Keratinocyte (primary cell): ENCODE measurements around the gene STX16. TPM values are rescaled to one million over a fixed set of nuclear protein-coding genes. Genes with fewer than 3 reads are reported as not detected.

Experiments used
- DNase-seq: peaks from one replicate; pipeline ENCODE4 v3.0.0-alpha.2; 2011; ENCODE audit warnings: low read depth, missing footprints, low spot score
- FAIRE-seq: peaks from 2 replicates; lab custom pipeline; 2011; peaks lifted over from hg19 to GRCh38; lab: Jason Lieb, UNC
- H2AFZ ChIP-seq: 2 replicates; pipeline ENCODE4 v1.6.0; 2012; ENCODE audit warnings: low read length, control low read depth, inconsistent platforms; ENCODE audit not compliant: control insufficient read depth
- H3K27ac ChIP-seq: 2 replicates; pipeline ENCODE4 v1.5.1; 2011; ENCODE audit warnings: low read length; ENCODE audit not compliant: control insufficient read depth, insufficient read depth
- H3K27me3 ChIP-seq: 3 replicates; pipeline ENCODE4 v1.6.0; 2011; ENCODE audit warnings: low read length; ENCODE audit not compliant: control insufficient read depth, insufficient read depth; ENCODE audit errors: extremely low read depth
- H3K36me3 ChIP-seq, 2 experiments: 2 replicates in 1 of 2; 3 replicates in 1 of 2; pipeline ENCODE4 v1.5.1; 2011; ENCODE audit warnings: low read length in 2 of 2, mild to moderate bottlenecking in 1 of 2; ENCODE audit not compliant: control insufficient read depth in 2 of 2, insufficient read depth in 2 of 2; ENCODE audit errors: extremely low read depth in 1 of 2
- H3K4me1 ChIP-seq: 3 replicates; pipeline ENCODE4 v1.5.1; 2011; ENCODE audit warnings: low read length; ENCODE audit not compliant: control insufficient read depth, insufficient read depth; ENCODE audit errors: extremely low read depth
- H3K4me2 ChIP-seq: 3 replicates; pipeline ENCODE4 v1.6.0; 2011; ENCODE audit warnings: low read depth, low read length; ENCODE audit not compliant: control insufficient read depth, insufficient read depth; ENCODE audit errors: extremely low read depth
- H3K4me3 ChIP-seq, 3 experiments: fragments of 200-600 bp in 1 of 3; sonication (generic) in 1 of 3; 2 replicates in 2 of 3; 3 replicates in 1 of 3; pipeline ENCODE4 v1.5.1; 2011 to 2016; ENCODE audit warnings: low read length in 3 of 3, mild to moderate bottlenecking in 3 of 3, control low read depth in 2 of 3, inconsistent platforms in 1 of 3, low read depth in 1 of 3, mixed read lengths in 1 of 3, mixed run types in 1 of 3, moderate library complexity in 1 of 3; ENCODE audit not compliant: control insufficient read depth in 2 of 3, insufficient read depth in 2 of 3; ENCODE audit errors: extremely low read depth in 1 of 3
- H3K79me2 ChIP-seq: 2 replicates; pipeline ENCODE4 v1.6.0; 2012; ENCODE audit warnings: low read length; ENCODE audit not compliant: control insufficient read depth, insufficient read depth
- H3K9ac ChIP-seq: 3 replicates; pipeline ENCODE4 v1.6.0; 2011; ENCODE audit warnings: low read length; ENCODE audit not compliant: control insufficient read depth, insufficient read depth; ENCODE audit errors: extremely low read depth
- H3K9me1 ChIP-seq: 3 replicates; pipeline ENCODE4 v1.6.0; 2011; ENCODE audit warnings: low read length; ENCODE audit not compliant: control insufficient read depth, insufficient read depth; ENCODE audit errors: extremely low read depth
- H3K9me3 ChIP-seq: 2 replicates; pipeline ENCODE4 v1.5.1; 2012; ENCODE audit warnings: low read depth, low read length; ENCODE audit not compliant: control insufficient read depth
- H4K20me1 ChIP-seq: 3 replicates; pipeline ENCODE4 v1.6.0; 2011; ENCODE audit warnings: low read length; ENCODE audit not compliant: control insufficient read depth, insufficient read depth; ENCODE audit errors: extremely low read depth
- EZH2 ChIP-seq: IDR thresholded peaks from one replicate; pipeline ENCODE4 v1.6.1; 2012; ENCODE audit warnings: inconsistent platforms, mild to moderate bottlenecking, low read length, moderate library complexity
- dilution Hi-C: fragments of 300-500 bp; cut with MboI; formaldehyde crosslinking; loops from one replicate; pipeline ENCODE4 v1.7.0; 2020; ENCODE audit warnings: low sequenced_read_pairs; ENCODE audit not compliant: extremely low pct_ligation_motif_present
- polyA plus RNA-seq, 5 experiments: library from polyadenylated mRNA; depleted of rRNA in 3 of 5; stranded (reverse) in 3 of 5; stranded (forward) in 1 of 5; unstranded in 1 of 5; fragments of >200 nt; gene quantifications; 1 replicate in 1 of 5; 2 replicates in 3 of 5; 3 replicates in 1 of 5; pipeline versions ENCODE4 v1.2.1 to v1.2.3, GENCODE V29; 2011 to 2012; ENCODE audit warnings: missing spikeins in 2 of 5, low read depth in 1 of 5, low replicate concordance in 1 of 5
- TF ChIP-seq, protein P1 (sequence below), 3 experiments: IDR thresholded peaks in 1 of 3; conservative IDR thresholded peaks in 1 of 3; optimal IDR thresholded peaks in 1 of 3; 2 replicates in 2 of 3; 3 replicates in 1 of 3; pipeline versions ENCODE3 to v1.5.1; 2011; ENCODE audit warnings: low read length in 3 of 3, mild to moderate bottlenecking in 3 of 3, moderate library complexity in 2 of 3, control low read depth in 1 of 3, inconsistent platforms in 1 of 3; ENCODE audit not compliant: insufficient read depth in 2 of 3; ENCODE audit errors: extremely low read depth in 1 of 3

STX16 gene
- polyA plus RNA-seq, 1 donor (not counting 4 experiments of a cell fraction or from before 2014, with no cell fraction given) = 69.7 TPM

DNA sequence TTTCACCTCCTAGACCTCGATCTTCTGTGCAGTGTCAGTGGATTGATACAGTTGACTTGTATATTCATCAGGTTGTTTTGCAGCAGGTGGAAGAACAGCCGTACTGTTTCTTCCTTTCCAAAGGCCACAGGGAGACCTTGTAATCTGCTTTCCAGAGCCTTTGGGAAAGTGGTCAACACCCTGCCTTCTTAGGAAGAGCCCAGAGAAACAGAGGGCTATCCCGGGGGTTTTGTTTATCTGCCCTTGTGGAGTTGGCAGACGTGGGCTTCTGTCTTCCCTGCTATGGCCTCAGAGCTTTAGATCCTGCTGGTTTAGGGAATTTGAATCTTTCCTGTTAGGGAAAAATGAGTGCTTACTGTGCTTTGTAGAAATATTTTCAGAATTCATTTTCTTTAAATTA, 19.6 kb downstream of the STX16 start:
- no peak for TF ChIP-seq EZH2
- TF ChIP-seq, protein P1, sequence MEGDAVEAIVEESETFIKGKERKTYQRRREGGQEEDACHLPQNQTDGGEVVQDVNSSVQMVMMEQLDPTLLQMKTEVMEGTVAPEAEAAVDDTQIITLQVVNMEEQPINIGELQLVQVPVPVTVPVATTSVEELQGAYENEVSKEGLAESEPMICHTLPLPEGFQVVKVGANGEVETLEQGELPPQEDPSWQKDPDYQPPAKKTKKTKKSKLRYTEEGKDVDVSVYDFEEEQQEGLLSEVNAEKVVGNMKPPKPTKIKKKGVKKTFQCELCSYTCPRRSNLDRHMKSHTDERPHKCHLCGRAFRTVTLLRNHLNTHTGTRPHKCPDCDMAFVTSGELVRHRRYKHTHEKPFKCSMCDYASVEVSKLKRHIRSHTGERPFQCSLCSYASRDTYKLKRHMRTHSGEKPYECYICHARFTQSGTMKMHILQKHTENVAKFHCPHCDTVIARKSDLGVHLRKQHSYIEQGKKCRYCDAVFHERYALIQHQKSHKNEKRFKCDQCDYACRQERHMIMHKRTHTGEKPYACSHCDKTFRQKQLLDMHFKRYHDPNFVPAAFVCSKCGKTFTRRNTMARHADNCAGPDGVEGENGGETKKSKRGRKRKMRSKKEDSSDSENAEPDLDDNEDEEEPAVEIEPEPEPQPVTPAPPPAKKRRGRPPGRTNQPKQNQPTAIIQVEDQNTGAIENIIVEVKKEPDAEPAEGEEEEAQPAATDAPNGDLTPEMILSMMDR (optimal IDR thresholded peaks at IDR 0.05 in 1 of 3, IDR thresholded peaks at IDR 0.05 in 1 of 3, conservative IDR thresholded peaks at IDR 0.05 in 1 of 3; ENCODE audit: extremely low read depth in 1 of 3, insufficient read depth in 2 of 3, low read length in 3 of 3) = no peak
- Histone ChIP-seq H4K20me1 (peaks cover 2% of the 10 kb centered on the region), H3K9me3 (no peaks in the 10 kb centered on the region), H3K4me2 (no peak overlapping the region), H2AFZ (no peak overlapping the region), H3K9me1 (no peaks in the 10 kb centered on the region), H3K4me1 (no peaks in the 10 kb centered on the region), H3K4me3 (no peak overlapping the region), H3K27ac (no peak overlapping the region), H3K27me3 (no peaks in the 10 kb centered on the region), H3K79me2 (peaks cover 16% of the 10 kb centered on the region), H3K36me3 (peaks cover 23 to 34% of the 10 kb centered on the region in 2 experiments), H3K9ac (no peak overlapping the region)
- dilution Hi-C loops = no loop called here
- DNase-seq (no peak), FAIRE-seq (no peak)

DNA sequence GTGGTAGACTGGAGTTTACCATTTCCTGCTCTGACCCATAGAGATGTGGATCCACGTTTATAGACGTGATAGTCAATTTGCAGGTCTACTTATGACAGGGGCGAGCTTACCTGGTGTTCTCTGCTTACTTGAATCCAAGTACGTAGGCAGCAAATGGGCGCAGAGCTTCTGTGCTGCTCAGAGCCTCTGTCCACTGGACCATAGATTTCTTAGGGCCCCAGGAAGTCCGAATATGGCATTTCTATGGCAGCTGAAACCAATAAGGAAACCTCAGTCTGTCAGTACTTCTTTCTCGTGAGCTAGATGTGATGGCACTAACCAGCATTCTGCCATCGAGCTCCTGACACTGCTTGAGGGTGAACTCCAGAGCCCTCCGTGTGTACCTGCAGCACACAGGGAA, 22.0 kb downstream of the STX16 start:
- no peaks in the 10 kb centered on the region for H3K4me1 ChIP-seq
- H3K79me2 ChIP-seq = peaks cover 3% of the 10 kb centered on the region
- no peak for TF ChIP-seq EZH2
- TF ChIP-seq, protein P1 (optimal IDR thresholded peaks at IDR 0.05 in 1 of 3, IDR thresholded peaks at IDR 0.05 in 1 of 3, conservative IDR thresholded peaks at IDR 0.05 in 1 of 3; ENCODE audit: extremely low read depth in 1 of 3, insufficient read depth in 2 of 3, low read length in 3 of 3) = no peak
- no peak overlapping the region for H3K4me2 ChIP-seq
- H3K36me3 ChIP-seq = peaks cover 22 to 42% of the 10 kb centered on the region in 2 experiments
- no peak overlapping the region for H3K27ac ChIP-seq
- dilution Hi-C loops = no loop called here
- no peak overlapping the region for H3K9ac ChIP-seq
- H2AFZ ChIP-seq = no peak overlapping the region
- no peak overlapping the region for H3K4me3 ChIP-seq
- FAIRE-seq (no peak), DNase-seq (no peak)
- H3K9me1 ChIP-seq = no peaks in the 10 kb centered on the region
- no peaks in the 10 kb centered on the region for H3K9me3 ChIP-seq
- peaks cover 2% of the 10 kb centered on the region for H4K20me1 ChIP-seq
- no peaks in the 10 kb centered on the region for H3K27me3 ChIP-seq
